Neural crest cell (in vitro differentiated cells): ENCODE measurements around the gene ADGRG7. TPM values are rescaled to one million over a fixed set of nuclear protein-coding genes. Genes with fewer than 3 reads are reported as not detected.

Experiments used
- DNase-seq: peaks from one replicate; pipeline ENCODE4 v3.0.0; 2021; ENCODE audit warnings: low read depth, mixed read lengths, low spot score
- H3K27ac Mint-ChIP-seq: one replicate; pipeline ENCODE4 v1.8.0; 2021; ENCODE audit warnings: mild to moderate bottlenecking, mixed read lengths; ENCODE audit not compliant: unreplicated experiment
- H3K27me3 Mint-ChIP-seq: 2 replicates; pipeline ENCODE4 v1.8.0; 2021; ENCODE audit warnings: low read depth, mild to moderate bottlenecking, mixed read lengths
- H3K36me3 Mint-ChIP-seq: 2 replicates; pipeline ENCODE4 v1.8.0; 2021; ENCODE audit warnings: low read depth, mild to moderate bottlenecking, mixed read lengths
- H3K4me1 Mint-ChIP-seq: 2 replicates; pipeline ENCODE4 v1.8.0; 2021; ENCODE audit warnings: mixed read lengths
- H3K4me3 Mint-ChIP-seq: one replicate; pipeline ENCODE4 v1.8.0; 2021; ENCODE audit warnings: mild to moderate bottlenecking, mixed read lengths
- H3K9me3 Mint-ChIP-seq: 2 replicates; pipeline ENCODE4 v1.8.0; 2021; ENCODE audit warnings: mixed read lengths
- total RNA-seq: library from RNA; stranded (reverse); gene quantifications from 2 replicates; pipeline ENCODE4 v1.2.1, GENCODE V29; 2021
- TF ChIP-seq, protein P1 (sequence below): fragments of 200-600 bp; sonication (generic); conservative IDR thresholded peaks from 2 replicates; pipeline ENCODE4 v1.5.0; 2021; ENCODE audit warnings: antibody characterized with exemption, mild to moderate bottlenecking

The ADGRG7 gene
- total RNA-seq, 1 donor from 2014 or later: not detected

DNA sequence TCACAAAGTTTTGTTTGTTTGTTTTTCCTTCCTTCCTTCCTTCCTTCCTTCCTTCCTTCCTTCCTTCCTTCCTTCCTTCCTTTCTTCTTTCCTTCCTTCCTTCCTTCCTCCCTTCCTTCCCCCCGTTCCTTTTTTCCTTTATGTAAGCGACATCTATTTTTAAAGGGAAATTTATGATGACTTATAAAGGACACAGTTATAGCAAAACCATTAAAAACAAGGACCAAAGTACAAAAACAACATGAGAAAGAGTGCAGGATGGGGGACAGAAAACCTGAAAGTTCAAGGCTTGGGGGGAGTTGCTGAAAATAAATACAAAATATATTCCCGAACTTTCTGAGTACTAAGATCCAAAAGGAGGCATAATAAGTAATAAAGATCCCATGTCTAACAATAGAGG lies 1.8 kb downstream of the ADGRG7 start:
- TF ChIP-seq, protein P1, sequence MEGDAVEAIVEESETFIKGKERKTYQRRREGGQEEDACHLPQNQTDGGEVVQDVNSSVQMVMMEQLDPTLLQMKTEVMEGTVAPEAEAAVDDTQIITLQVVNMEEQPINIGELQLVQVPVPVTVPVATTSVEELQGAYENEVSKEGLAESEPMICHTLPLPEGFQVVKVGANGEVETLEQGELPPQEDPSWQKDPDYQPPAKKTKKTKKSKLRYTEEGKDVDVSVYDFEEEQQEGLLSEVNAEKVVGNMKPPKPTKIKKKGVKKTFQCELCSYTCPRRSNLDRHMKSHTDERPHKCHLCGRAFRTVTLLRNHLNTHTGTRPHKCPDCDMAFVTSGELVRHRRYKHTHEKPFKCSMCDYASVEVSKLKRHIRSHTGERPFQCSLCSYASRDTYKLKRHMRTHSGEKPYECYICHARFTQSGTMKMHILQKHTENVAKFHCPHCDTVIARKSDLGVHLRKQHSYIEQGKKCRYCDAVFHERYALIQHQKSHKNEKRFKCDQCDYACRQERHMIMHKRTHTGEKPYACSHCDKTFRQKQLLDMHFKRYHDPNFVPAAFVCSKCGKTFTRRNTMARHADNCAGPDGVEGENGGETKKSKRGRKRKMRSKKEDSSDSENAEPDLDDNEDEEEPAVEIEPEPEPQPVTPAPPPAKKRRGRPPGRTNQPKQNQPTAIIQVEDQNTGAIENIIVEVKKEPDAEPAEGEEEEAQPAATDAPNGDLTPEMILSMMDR: no peak
- no peak overlapping the region for H3K27ac Mint-ChIP-seq
- no peaks in the 10 kb centered on the region for H3K9me3 Mint-ChIP-seq
- no peak for DNase-seq
- H3K27me3 Mint-ChIP-seq: peaks cover 9% of the 10 kb centered on the region
- H3K4me3 Mint-ChIP-seq: no peak overlapping the region
- H3K36me3 Mint-ChIP-seq: no peaks in the 10 kb centered on the region
- peaks cover 15% of the 10 kb centered on the region for H3K4me1 Mint-ChIP-seq

DNA sequence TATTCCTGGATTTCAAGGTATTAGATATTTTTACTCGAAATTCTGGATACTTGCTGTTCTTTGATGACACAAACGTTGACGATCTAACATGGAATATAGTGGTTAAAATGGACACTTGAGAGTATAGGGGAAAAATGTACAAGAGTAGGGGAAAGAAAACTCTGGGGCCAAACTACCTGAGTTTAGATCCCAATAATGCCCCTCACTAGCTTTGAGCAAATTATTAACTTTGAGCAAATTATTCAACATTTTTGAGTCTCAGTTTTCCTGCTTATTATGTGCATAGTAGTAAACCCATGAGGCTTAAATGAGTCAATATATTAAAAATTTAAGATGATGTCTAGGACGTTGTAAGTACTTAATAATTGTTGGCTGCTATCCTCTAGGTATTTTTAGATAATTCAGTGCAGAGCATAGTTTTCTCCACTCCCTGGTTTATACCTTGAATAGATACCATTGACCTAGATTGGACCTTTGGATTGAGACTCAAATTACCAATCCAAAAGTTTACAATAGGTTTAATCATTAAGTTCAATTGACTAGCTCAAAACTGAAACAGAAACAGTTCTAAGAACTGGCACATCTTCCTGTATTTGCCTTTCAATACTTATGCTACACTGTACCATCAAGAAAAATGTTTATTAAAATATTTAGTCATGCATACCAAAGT lies 4.5 kb downstream of the ADGRG7 start:
- peaks cover 15% of the 10 kb centered on the region for H3K4me1 Mint-ChIP-seq
- H3K36me3 Mint-ChIP-seq: no peaks in the 10 kb centered on the region
- no peak overlapping the region for H3K27ac Mint-ChIP-seq
- no peak overlapping the region for H3K4me3 Mint-ChIP-seq
- DNase-seq: no peak
- TF ChIP-seq, protein P1: no peak
- H3K27me3 Mint-ChIP-seq: peaks cover 9% of the 10 kb centered on the region
- H3K9me3 Mint-ChIP-seq: no peaks in the 10 kb centered on the region

DNA sequence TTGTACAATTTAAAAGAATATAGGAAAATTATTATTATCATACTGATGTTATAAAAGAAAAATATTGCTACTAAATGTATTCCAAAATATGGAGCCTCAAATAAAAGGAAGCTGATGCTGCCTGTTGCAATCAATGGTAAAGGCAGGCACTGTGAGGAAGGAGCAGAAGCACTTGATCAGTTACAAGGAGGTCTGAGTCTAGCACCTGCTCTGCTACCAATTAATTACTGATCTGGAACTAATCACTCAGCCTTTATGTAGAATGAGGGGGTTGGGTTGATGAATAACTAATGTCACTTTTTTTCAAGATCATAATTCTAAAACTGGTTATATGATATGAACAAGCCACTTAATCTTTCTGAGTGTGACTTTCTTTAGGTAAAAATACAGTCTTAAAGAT lies 5.5 kb downstream of the ADGRG7 start:
- no peak for DNase-seq
- Mint-ChIP-seq H3K27ac (no peak overlapping the region), H3K4me1 (peaks cover 8% of the 10 kb centered on the region), H3K36me3 (no peaks in the 10 kb centered on the region), H3K9me3 (no peaks in the 10 kb centered on the region), H3K4me3 (no peak overlapping the region), H3K27me3 (peaks cover 9% of the 10 kb centered on the region)
- TF ChIP-seq, protein P1: no peak

DNA sequence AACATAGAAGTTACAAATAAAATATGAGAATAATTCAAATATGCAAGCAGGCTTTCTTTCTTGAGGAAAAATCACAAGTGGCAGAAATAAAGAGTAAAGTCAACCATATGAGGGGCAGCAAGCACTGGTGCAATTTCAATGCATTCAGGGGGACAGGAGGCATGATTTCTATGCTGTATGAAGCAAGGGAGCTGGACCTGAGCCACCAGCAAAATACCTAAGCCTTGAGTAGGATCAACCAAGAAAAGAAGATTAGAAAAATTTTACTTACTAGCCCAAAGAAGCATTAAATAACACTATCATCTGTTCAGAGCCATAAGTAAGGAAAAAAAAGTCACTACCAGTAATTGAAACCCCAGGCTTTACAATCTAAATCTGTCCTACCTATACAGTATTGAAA lies 6.3 kb downstream of the ADGRG7 start:
- Mint-ChIP-seq H3K36me3 (no peaks in the 10 kb centered on the region), H3K9me3 (no peaks in the 10 kb centered on the region), H3K4me3 (no peak overlapping the region), H3K27ac (no peak overlapping the region), H3K4me1 (peaks cover under 1% of the 10 kb centered on the region), H3K27me3 (peaks cover 9% of the 10 kb centered on the region)
- no peak for DNase-seq
- TF ChIP-seq, protein P1: no peak

DNA sequence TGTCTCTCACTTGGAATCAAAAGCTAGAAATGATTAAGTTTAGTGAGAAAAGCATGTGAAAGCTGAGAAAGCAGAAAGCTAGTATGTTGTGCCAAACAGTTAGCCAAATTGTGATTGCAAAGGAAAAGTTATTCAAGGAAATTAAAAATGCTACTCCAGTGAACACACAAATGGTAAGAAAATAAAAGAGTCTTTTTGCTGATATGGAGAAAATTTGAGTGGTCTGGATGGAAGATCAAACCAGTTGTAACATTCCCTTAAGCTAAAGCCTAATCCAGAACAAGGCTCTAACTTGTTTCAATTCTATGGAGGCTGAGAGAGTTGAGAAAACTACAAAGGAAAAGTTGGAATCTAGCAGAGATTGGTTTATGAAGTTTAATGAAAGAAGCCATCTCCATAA lies 11.8 kb downstream of the ADGRG7 start:
- H3K27me3 Mint-ChIP-seq: no peaks in the 10 kb centered on the region

More for the DNA sequence above, 11.8 kb downstream of the ADGRG7 start:
- Mint-ChIP-seq H3K36me3 (no peaks in the 10 kb centered on the region), H3K9me3 (peaks cover 10% of the 10 kb centered on the region), H3K4me3 (no peak overlapping the region), H3K4me1 (no peaks in the 10 kb centered on the region), H3K27ac (no peak overlapping the region)
- TF ChIP-seq, protein P1: no peak
- no peak for DNase-seq
